ENCODE data around the gene CIRBP. TPM values are rescaled to one million over a fixed set of nuclear protein-coding genes. Genes with fewer than 3 reads are reported as not detected.
"Not testable (repeated sequence)": the region's sequence is repeated elsewhere in the genome, so short reads cannot be mapped to it uniquely, and the experiment has no call there.

CIRBP gene
- total RNA-seq, 1 experiment from 2014 or later, result 318 TPM

- H3K9me3 ChIP-seq (replicated peaks), result no peaks in the 10 kb centered on the region; the same call in 1 of the 2 replicates
- H3K27ac ChIP-seq, result no peak overlapping the region
- no peaks in the 10 kb centered on the region for H3K36me3 ChIP-seq
- H3K27me3 ChIP-seq (replicated peaks), result peaks cover 33% of the 10 kb centered on the region
- no peak for DNase-seq (ENCODE audit: low read depth in 1 of 2, low spot score in 2 of 2)
- H3K4me1 ChIP-seq (replicated peaks), result peaks cover 9% of the 10 kb centered on the region
- no peak overlapping the region for H3K4me3 ChIP-seq
Measured at GRCh38 chr19:1316466-1316865, 47.3 kb downstream of the CIRBP start.

GRCh38 chr19:1317274-1318003 is 48.3 kb downstream of the CIRBP start:
- no peak for DNase-seq (ENCODE audit: low read depth in 1 of 2, low spot score in 2 of 2)
- Histone ChIP-seq H3K27ac (no peak overlapping the region), H3K4me1 (replicated peaks) (peaks cover 9% of the 10 kb centered on the region), H3K4me3 (no peak overlapping the region), H3K36me3 (no peaks in the 10 kb centered on the region), H3K27me3 (replicated peaks) (peaks cover 36% of the 10 kb centered on the region), H3K9me3 (replicated peaks) (no peaks in the 10 kb centered on the region; the same call in 1 of the 2 replicates)

- H3K9me3 ChIP-seq (replicated peaks), result no peaks in the 10 kb centered on the region; the same call in 1 of the 2 replicates
- no peak overlapping the region for H3K4me3 ChIP-seq
- no peaks in the 10 kb centered on the region for H3K36me3 ChIP-seq
- no peak for DNase-seq (ENCODE audit: low read depth in 1 of 2, low spot score in 2 of 2)
- no peak overlapping the region for H3K27ac ChIP-seq
- peaks cover 37% of the 10 kb centered on the region for H3K27me3 ChIP-seq (replicated peaks)
- H3K4me1 ChIP-seq (replicated peaks), result peaks cover 6% of the 10 kb centered on the region; the same call in 1 of the 2 replicates
Measured at GRCh38 chr19:1318678-1319471, 49.7 kb downstream of the CIRBP start.

GRCh38 chr19:1320282-1320650 is 51.1 kb downstream of the CIRBP start:
- H3K27ac ChIP-seq; H3K36me3 ChIP-seq; H3K9me3 ChIP-seq (replicated peaks); DNase-seq (ENCODE audit: low read depth in 1 of 2, low spot score in 2 of 2); H3K4me3 ChIP-seq: not testable (repeated sequence)
- peaks cover 14% of the 10 kb centered on the region for H3K4me1 ChIP-seq (replicated peaks)
- peaks cover 44% of the 10 kb centered on the region for H3K27me3 ChIP-seq (replicated peaks)

GRCh38 chr19:1321539-1321938 is 52.4 kb downstream of the CIRBP start:
- H3K9me3 ChIP-seq (replicated peaks), result no peaks in the 10 kb centered on the region
- H3K4me1 ChIP-seq (replicated peaks), result peaks cover 10% of the 10 kb centered on the region
- no peak for DNase-seq (ENCODE audit: low read depth in 1 of 2, low spot score in 2 of 2)
- no peaks in the 10 kb centered on the region for H3K36me3 ChIP-seq
- H3K4me3 ChIP-seq, result no peak overlapping the region
- peaks cover 31% of the 10 kb centered on the region for H3K27me3 ChIP-seq (replicated peaks)
- no peak overlapping the region for H3K27ac ChIP-seq

- H3K36me3 ChIP-seq, result no peaks in the 10 kb centered on the region
- H3K27me3 ChIP-seq (replicated peaks), result peaks cover 24% of the 10 kb centered on the region
- H3K9me3 ChIP-seq (replicated peaks), result no peaks in the 10 kb centered on the region
- no peak for DNase-seq (ENCODE audit: low read depth in 1 of 2, low spot score in 2 of 2)
- no peak overlapping the region for H3K27ac ChIP-seq
- H3K4me1 ChIP-seq (replicated peaks), result peaks cover 10% of the 10 kb centered on the region
- H3K4me3 ChIP-seq, result no peak overlapping the region
Measured at GRCh38 chr19:1322198-1322981, 53.3 kb downstream of the CIRBP start.

GRCh38 chr19:1324249-1324805 is 55.2 kb downstream of the CIRBP start:
- H3K27ac ChIP-seq, result no peak overlapping the region
- no peak for DNase-seq (ENCODE audit: low read depth in 1 of 2, low spot score in 2 of 2)
- no peaks in the 10 kb centered on the region for H3K36me3 ChIP-seq
- peaks cover 10% of the 10 kb centered on the region for H3K4me1 ChIP-seq (replicated peaks)
- no peak overlapping the region for H3K4me3 ChIP-seq
- H3K9me3 ChIP-seq (replicated peaks), result no peaks in the 10 kb centered on the region
- H3K27me3 ChIP-seq (replicated peaks), result peaks cover 17% of the 10 kb centered on the region

Other genes starting within 250 kb of the CIRBP start
- gene TMEM259, start 248.2 kb upstream of the CIRBP start, total RNA-seq (2014; rRNA removed; shearing (Covaris generic)), result 122 and 131 TPM in 2 replicates
- gene RNU6-2, start 247.8 kb upstream of the CIRBP start, total RNA-seq (2014; rRNA removed; shearing (Covaris generic)), result not detected in 2 replicates
- 403 and 441 TPM in 2 replicates for gene CNN2, start 242.7 kb upstream of the CIRBP start, total RNA-seq (2014; rRNA removed; shearing (Covaris generic))
- 0.82 and 3.9 TPM in 2 replicates for gene ABCA7, start 229.2 kb upstream of the CIRBP start, total RNA-seq (2014; rRNA removed; shearing (Covaris generic))
- gene ARHGAP45, start 202.2 kb upstream of the CIRBP start, total RNA-seq (2014; rRNA removed; shearing (Covaris generic)), result 0.03 TPM in 1 of 2 replicates, not detected in the other
- 143 and 173 TPM in 2 replicates for gene POLR2E, start 174.0 kb upstream of the CIRBP start, total RNA-seq (2014; rRNA removed; shearing (Covaris generic))
- 387 and 449 TPM in 2 replicates for gene GPX4, start 165.3 kb upstream of the CIRBP start, total RNA-seq (2014; rRNA removed; shearing (Covaris generic))
- 24.8 and 26.2 TPM in 2 replicates for gene SBNO2, start 95.1 kb upstream of the CIRBP start, total RNA-seq (2014; rRNA removed; shearing (Covaris generic))
- gene STK11, start 63.6 kb upstream of the CIRBP start, total RNA-seq (2014; rRNA removed; shearing (Covaris generic)), result 61.6 and 70.1 TPM in 2 replicates
- gene CBARP, start 31.3 kb upstream of the CIRBP start, total RNA-seq (2014; rRNA removed; shearing (Covaris generic)), result 0.50 and 1.6 TPM in 2 replicates
- gene ATP5F1D, start 27.6 kb upstream of the CIRBP start, total RNA-seq (2014; rRNA removed; shearing (Covaris generic)), result 42.4 and 68.8 TPM in 2 replicates
- gene MIDN, start 20.7 kb upstream of the CIRBP start, total RNA-seq (2014; rRNA removed; shearing (Covaris generic)), result 3.7 and 7.2 TPM in 2 replicates
- gene FAM174C, start 6.2 kb downstream of the CIRBP start, total RNA-seq (2014; rRNA removed; shearing (Covaris generic)), result 32.2 and 40.6 TPM in 2 replicates
- not detected in 2 replicates for gene EFNA2, start 16.5 kb downstream of the CIRBP start, total RNA-seq (2014; rRNA removed; shearing (Covaris generic))
- gene NDUFS7, start 114.6 kb downstream of the CIRBP start, total RNA-seq (2014; rRNA removed; shearing (Covaris generic)), result 83.4 and 112 TPM in 2 replicates
- gene GAMT, start 132.2 kb downstream of the CIRBP start, total RNA-seq (2014; rRNA removed; shearing (Covaris generic)), result 28.6 and 35.8 TPM in 2 replicates
- gene DAZAP1, start 138.3 kb downstream of the CIRBP start, total RNA-seq (2014; rRNA removed; shearing (Covaris generic)), result 92.9 and 131 TPM in 2 replicates
- 1,442 and 2,183 TPM in 2 replicates for gene RPS15, start 169.1 kb downstream of the CIRBP start, total RNA-seq (2014; rRNA removed; shearing (Covaris generic))
- gene APC2, start 180.8 kb downstream of the CIRBP start, total RNA-seq (2014; rRNA removed; shearing (Covaris generic)), result 0.25 TPM in 1 of 2 replicates, not detected in the other
- 29.3 and 34.2 TPM in 2 replicates for gene C19orf25, start 209.9 kb downstream of the CIRBP start, total RNA-seq (2014; rRNA removed; shearing (Covaris generic))
- 0.34 TPM in 1 of 2 replicates, not detected in the other for gene PCSK4, start 221.0 kb downstream of the CIRBP start, total RNA-seq (2014; rRNA removed; shearing (Covaris generic))
- gene REEP6, start 221.8 kb downstream of the CIRBP start, total RNA-seq (2014; rRNA removed; shearing (Covaris generic)), result 0.92 TPM in 1 of 2 replicates, not detected in the other
- 2.6 and 4.0 TPM in 2 replicates for gene ADAMTSL5, start 243.7 kb downstream of the CIRBP start, total RNA-seq (2014; rRNA removed; shearing (Covaris generic))